ENCODE measurements around the gene MYBPH.

Gene MYBPH

DNA sequence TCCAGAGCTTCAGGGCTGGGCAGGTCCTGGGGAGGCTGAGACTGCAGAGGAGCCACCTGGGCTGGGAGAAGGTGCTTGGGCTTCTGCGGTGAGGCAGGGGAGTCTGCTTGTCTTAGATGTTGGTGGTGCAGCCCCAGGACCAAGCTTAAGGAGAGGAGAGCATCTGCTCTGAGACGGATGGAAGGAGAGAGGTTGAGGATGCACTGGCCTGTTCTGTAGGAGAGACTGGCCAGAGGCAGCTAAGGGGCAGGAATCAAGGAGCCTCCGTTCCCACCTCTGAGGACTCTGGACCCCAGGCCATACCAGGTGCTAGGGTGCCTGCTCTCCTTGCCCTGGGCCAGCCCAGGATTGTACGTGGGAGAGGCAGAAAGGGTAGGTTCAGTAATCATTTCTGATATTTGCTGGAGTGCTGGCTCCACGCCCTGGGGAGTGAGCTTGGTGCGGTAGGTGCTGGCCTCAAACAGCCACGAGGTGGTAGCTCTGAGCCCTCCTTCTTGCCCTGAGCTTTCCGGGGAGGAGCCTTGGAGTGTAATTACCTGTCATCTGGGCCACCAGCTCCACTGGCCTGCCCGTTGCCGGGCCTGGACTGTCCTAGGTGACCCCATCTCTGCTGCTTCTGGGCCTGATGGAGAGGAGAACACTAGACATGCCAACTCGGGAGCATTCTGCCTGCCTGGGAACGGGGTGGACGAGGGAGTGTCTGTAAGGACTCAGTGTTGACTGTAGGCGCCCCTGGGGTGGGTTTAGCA is 9.3 kb downstream of the MYBPH start:
- no peak for DNase-seq (ENCODE audit: low read depth)

DNA sequence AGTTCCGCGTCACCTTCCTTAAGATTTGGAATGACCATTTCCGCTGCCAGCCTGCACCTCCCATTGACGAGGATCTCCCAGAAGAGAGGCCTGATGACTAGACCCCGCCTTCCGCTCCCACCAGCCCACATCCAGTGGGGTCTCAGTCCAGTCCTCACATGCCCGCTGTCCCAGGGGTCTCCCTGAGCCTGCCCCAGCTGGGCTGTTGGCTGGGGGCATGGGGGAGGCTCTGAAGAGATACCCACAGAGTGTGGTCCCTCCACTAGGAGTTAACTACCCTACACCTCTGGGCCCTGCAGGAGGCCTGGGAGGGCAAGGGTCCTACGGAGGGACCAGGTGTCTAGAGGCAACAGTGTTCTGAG is 9.8 kb downstream of the MYBPH start:
- no peak for DNase-seq (ENCODE audit: low read depth)

DNA sequence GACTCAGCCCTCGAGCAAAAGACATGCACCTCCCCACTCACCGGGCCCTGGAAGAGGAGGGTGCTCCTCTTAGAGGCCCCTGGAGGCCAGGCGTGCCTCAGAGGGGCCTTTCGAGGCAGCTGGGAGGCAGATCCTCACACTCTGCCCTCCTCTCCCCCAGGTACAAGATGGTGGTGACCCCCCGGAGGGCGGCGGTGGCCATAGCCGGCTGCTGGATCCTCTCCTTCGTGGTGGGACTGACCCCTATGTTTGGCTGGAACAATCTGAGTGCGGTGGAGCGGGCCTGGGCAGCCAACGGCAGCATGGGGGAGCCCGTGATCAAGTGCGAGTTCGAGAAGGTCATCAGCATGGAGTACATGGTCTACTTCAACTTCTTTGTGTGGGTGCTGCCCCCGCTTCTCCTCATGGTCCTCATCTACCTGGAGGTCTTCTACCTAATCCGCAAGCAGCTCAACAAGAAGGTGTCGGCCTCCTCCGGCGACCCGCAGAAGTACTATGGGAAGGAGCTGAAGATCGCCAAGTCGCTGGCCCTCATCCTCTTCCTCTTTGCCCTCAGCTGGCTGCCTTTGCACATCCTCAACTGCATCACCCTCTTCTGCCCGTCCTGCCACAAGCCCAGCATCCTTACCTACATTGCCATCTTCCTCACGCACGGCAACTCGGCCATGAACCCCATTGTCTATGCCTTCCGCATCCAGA is 10.4 kb downstream of the MYBPH start:
- DNase-seq (ENCODE audit: low read depth): no peak

DNA sequence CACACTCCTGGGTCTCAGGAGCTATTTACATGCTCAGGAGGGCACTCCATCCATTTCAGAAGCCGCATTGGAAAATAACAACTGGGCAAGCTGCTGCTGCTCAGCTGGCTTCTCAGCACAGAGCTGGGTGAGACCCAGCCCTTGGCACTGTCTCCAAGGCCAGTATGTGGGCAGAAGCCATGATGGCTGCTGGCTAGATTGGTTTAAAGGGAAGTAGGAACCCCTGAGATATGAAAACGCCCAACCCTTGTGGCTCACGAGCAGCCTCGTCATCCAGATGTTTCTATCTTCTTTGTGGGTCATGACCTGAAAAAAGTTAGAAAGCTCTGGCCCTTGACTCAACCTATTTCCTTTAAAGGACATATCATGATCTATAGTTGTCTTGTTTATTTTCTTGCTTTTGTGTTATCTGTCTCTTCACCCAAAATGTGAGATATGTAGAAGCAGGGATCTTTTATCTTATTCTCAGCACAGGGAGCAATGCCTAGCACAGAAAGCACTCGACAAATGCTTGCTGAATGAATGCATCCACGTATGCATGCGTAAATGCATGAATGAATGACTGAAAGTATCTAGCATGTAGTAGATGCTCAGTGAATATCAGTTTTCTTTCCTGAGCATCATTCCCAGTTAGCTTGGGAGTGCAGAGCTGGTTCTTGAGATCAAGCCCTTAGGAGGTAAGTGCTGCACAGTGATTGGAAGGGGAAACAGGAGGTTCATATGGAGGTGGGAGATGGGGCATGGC is 11.6 kb downstream of the MYBPH start:
- no peak for DNase-seq (ENCODE audit: low read depth)

DNA sequence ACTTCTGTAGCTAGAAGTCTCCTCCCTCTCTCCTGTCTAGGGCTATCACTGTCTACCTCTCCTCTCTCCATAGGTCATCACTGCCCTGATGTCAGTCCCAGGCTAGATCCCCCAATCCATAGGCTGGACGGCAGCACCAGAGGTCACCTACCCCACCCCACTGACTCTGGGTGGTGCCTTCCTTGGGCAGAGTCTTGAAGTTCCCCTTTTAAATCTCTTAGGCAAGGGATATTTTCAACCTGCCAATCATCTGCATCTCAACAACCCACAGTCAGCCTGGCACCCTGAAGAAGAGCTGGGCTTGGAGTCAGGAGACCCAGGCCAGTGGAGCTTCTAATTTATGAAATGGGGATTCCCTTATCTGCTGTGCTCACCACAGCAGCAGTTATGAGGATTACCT is 13.2 kb downstream of the MYBPH start:
- no peak for DNase-seq (ENCODE audit: low read depth)

DNA sequence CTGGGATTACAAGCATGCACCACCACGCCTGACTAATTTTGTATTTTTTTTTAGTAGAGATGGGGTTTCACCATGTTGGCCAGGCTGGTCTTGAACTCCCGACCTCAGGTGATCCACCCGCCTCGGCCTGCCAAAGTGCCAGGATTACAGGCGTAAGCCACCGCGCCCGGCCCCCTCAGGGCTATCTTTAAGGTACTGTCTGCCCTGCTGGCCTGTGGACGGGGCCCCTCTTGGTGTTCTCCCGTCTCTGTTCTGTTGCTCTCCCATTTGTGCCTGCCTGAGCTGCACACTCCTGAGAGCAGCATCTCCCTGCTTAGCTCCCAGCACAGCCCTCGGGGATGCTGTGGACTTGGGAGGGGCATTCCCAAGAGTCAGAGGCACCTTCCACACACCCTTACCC is 13.9 kb downstream of the MYBPH start:
- DNase-seq (ENCODE audit: low read depth): no peak

DNA sequence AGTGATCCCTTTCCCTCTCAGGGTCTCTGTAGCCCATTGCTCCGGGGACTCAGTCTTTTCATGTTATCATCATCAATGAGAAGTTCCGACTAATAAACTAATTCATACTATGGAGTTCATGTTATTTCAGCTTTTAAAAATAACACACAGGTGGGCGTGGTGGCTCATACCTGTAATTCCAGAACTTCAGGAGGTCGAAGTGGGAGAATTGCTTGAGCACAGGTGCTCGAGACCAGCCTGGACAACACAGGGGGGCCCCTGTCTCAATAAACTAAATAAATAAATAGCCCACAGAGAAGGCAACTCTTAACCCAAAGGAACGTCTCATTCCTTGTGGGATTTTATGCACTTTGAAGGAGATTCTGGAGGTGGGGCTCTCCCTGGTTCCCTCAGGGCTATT is 14.5 kb downstream of the MYBPH start:
- no peak for DNase-seq (ENCODE audit: low read depth)

DNA sequence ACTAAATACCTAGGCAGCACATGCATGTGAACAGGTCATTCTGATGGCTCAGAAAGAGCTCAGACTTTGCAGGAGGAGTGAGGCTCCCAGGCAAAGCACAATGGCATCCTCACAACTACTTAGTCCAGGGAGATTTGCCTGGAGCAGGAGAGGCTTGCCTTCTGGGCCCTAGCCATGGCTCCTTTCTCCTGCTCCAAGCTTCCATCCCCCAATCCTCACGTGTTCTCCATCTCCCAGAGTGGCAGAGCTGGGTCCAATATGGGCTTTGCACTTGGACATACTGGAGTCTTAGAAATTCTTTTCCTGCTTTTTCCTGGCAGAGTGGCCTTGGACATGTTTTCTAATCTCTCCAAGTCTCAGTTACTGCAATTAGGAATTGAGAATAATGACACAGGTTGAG is 15.8 kb downstream of the MYBPH start:
- DNase-seq (ENCODE audit: low read depth): no peak

DNA sequence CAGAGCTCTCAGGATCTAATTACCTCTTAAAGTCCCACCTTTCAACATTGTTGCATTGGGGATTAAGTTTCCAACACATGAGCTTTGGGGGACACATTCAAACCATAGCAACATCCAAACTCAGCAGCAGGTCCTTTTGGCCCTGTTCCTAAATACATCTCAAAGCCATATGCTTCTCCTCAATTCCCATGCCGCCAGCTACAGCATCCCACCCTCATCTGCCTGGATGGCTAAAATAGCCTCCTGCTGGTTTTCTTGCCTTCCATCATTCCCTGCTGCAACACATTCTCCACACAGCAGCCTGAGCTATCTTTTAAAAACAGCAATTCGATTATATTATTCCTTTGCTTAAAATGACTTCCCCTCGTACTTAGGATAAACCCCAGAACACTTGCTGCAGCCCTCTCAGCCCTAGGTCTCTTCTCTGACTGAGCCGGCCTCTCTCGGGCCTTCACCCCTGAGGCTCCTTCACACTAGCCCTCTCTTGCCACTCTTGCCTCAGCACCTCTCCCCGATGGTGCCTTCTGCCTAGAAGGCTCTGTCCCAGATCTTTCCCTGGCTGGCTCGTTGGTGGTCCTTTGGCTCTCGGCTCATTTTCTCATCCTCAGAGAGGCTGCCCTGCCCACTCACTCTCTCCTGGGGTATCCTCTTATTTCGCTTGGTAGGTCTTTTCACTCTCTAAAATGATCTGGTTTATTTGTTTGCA is 16.5 kb downstream of the MYBPH start:
- DNase-seq (ENCODE audit: low read depth): no peak

DNA sequence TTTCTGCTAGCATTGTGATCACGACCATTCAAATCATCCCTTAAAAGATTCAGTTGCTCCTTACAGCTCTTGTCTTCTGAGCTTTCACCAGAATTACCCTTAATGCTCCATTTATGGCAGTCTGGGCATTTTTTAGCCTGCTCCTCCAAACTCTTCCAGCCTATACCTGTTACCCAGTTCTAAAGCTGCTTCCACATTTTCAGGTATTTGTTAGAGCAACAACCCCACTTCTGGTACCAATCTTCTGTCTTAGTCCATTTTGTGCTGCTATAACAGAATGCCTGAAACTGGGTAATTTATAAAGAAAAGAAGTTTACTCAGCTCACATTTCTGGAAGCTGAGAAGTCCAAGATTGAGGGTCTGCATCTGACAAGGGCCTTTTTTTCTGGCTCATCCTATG is 17.2 kb downstream of the MYBPH start:
- DNase-seq (ENCODE audit: low read depth): no peak

DNA sequence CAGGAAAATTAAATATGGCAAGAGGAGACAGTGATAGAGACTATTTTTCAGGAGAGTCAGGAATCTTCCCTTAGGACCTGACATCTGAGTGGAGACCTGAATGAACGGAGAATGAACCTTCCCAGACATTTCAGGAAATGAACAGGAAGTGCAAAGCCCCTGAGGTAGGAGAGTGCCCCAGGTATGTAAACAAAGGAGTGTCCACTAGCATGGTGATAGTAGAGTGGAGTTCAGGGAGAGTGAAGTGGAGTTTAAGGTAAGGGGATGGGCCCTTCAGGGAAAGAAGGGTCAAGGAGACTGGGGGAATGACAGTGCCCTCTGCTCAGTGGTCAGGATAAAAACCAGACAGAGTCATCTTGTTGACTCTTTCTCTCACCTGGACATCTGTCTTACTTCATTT is 19.3 kb downstream of the MYBPH start:
- DNase-seq (ENCODE audit: low read depth): no peak

DNA sequence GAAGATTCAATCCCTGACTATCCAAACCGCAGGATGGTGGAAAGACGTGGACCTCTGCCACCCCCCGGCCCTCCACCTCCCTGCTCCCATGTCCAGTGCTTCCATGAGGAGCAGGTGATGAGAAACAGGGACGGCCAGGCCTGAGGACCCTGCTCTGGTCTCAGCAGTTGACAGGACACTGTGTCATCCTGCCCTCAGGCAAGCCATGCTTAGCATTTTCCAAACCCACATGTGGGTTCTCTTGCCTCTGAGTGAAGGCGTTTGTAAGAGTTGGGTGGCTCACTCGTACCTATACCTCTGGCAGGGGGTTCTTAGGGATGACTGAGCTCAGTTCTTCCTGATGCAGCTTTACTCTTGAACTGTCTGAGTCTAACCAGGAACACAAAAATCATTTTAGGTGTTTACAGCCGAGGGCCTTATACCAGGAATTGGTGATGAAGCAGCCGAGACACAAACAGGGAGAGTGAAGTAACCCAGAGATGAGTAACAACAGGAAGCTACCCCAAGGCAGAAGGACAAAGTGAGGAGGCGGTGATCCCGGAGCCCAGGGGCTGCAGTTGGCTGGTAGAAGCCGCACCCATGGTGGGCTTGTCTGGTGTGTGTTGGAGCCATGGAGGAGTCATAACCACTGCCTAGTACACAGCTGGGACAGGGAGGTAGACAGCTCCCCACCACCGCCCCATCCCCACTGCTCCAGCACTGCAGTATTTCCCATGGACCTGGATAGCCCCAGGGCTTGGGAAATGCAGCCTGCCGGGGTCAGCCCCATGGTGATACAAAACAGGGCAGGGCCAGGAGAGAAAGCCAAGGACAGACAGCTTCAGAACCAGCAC is 21.4 kb downstream of the MYBPH start:
- no peak for DNase-seq (ENCODE audit: low read depth)

DNA sequence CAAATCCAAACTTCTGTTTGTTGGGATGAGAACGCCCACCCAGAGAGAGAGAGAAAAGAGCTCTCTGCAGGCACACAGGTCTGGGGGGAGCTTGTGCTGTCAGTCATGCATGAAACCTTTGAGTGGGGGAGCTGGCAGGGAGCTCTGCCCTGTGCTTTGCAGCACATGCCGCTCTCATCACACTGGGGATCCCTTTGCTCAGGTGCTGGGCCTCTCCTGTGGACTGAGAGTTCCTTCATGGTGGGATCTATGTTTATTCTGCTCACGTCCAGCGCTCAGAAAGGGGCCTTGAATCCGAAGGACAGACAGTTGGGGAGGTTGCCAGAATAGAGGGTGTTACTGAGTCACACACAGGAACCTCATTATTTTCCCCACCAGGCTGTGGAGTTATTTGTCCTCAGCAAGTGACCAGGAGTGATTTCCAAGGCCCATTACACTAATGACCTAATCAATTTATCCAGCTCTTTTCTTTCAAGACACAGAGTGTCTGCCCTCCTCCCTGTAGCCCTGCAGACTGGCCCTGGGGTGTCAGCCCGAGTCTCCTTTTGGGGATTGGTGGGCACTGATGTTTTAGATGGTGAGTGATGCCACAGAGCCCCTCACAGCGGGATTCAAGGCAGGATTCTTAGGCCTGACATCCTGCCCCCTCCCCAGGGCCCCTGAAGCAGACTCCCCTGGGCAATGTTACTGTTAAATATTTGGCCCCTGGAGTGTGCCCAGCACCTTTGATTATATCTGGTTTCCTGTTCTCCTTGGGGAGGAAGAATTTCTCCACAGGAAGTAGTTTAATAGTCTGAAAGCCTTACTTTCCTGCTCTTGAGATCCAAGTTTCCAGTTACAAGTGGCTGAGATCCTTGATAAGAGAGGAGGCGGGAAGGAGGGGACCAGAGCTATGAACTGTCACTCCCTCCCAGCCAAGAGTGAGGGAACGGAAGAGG is 22.3 kb downstream of the MYBPH start:
- DNase-seq (ENCODE audit: low read depth): no peak

DNA sequence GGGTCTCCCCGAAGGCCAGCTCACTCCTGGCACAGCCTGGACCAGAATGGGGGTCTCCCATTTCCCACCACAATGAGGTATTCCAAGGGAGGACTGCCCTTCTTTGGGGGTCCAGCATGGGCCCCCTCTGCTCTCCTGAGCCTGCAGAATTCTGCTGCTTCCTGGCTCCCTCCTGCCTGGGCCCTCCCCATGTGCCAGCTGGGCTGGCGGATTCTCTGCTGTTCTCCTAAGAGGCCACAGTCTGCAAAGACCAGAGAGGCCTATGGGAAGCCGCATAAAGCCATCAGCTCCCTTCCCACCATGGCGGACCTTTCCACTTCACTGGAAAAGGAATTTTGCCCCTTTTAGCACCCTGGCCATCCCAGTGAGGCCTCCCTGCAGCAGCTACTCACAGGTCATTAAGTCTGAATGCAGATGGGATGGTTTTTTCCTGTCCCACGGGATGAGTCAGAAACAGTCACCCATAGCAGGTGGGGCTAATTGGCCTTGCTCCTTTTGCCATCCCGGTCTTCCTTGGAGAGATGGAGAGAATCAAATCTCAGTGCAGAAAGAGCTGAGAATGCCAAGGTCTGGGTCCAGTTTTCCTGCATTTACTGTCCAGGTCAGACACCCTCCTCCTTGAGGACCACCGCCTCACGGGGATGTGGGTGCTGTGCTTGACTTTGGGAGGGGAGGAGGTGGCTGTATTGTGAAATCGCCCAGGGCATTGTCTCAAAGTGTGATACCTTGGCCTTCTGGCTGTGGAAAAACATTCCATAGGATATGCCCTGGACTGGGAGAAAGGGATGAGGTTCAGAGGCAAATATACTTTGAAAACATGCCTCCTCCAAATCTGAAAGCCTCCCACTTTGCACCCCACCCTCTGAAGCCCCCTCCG is 23.2 kb downstream of the MYBPH start:
- DNase-seq (ENCODE audit: low read depth): no peak

DNA sequence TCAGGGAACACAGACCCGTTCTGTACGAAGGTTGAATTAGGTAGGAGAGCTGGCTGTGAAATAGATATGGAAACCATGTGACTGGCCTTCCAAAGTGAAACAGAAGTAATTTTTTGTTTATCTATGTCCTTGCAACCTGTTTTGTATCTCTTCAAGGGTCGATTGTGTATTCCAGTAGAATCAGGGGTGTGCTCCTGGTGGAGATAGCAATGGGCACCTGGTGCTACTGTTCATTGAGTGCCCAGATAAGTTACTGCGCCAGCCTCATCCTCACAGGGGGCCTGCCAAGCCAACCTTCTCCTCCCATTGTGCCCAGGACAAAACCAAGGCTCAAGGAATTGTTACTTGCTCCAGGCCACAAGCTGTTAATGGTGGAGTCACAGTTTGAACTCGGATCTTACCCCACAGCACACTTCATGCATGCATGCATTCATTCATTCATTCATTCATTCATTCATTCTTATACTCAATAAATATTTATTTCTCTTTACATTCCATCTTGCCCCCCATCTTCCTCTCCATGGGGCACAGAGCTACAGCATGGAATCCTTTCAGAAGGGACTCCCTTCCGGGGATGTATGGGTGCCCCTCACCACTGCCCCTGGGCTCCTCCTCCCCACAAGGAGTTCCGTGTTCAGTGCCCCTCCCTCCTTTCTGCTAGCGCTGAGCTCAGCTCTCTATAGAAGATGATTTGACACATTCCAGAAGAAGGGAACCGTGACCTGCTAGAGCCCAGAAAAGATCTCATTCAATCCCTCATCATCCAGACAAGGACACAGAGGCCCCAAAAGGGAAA is 24.1 kb downstream of the MYBPH start:
- no peak for DNase-seq (ENCODE audit: low read depth)

DNA sequence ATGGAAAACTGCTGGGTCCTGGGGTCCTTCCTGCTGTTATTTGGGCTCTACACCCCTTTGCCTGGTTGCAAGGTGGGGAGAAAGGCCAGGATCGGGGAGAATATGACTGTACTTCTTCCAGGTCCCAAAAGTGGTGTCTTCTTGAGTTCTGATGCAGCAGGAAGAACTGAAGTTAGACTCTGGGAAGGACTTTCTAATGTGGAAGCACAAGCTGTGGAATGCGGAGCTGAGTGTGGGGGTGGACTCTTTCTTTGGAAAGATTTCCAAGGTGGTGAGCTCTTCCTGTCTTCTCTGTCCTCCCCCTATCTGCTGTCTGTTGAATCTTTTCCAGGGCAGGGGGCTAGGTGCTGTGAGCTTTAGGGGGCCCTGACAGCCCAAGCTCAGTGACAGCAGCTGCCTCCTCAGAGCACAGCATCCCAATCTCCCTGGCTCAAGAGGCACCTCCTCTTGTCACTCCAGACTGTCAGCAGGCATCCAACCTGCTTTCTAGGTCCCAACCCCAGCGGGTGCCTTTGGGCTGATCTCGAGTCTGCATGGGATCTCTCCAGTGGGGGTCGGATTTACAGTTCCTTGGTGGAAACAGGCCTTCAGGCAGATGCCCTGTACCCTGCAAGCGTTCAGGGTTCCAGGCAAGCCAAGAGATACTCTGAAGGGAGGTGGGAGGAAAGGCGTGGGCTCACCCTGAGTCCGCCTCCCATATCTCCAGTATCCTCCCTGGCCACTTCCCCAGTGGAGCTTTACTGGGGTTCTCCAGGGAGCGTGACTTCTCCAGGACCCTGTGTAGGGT is 24.9 kb downstream of the MYBPH start:
- no peak for DNase-seq (ENCODE audit: low read depth)

DNA sequence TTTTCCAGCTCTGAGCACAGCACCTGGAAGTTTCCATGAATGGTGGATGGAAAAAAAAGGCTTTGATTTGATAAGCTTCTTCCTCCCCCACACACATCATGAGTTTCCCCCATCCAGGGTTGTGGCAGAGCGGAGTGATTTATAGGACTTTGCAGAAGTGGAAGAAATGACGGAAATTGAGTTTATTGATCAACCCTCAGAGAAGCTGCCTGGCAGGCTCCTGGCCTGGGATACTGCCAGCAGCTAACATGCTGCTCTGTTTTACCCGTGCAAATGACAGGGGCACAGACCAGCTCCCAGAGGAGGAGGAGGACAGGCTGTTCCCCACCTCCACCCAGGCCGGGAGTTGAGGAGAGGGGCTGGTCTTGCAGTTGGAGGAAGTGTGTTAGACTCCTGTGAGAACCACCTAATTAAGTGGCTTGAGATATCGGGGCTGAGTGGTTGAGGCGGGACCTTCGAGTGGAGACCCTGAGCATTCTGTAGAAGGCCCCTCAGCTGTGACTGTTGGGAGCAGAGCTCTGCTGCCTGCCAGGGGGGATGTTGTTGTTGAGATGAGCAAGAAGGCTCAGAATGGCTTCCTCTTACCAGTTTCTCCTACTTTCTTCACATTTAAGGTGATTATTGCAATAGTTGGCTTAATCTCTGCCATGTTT is 26.3 kb downstream of the MYBPH start:
- DNase-seq (ENCODE audit: low read depth): no peak
